Measurements from ENCODE around the gene ADGRF3.

The ADGRF3 gene

DNA sequence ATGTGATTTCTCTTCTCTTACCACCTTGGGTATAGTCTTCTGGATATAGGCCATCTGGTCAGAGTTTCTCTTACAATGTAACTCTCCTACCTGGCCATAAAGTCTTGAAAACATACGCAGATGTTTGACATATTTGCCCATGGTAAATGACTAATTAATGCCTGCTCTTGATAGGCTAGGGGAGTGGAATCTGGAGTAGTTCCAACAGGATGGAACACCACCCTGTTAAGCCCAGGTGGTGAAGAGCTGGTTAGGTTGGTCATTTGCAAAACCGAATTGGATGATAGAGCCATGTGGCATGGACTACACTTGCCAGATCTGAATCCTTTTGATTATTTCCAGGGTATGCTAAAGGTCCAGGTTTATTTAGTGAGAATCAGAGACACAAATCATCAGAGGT lies 65.4 kb downstream of the ADGRF3 start:
- H3K27me3 ChIP-seq (ENCODE audit: insufficient read depth, poor library complexity, severe bottlenecking), result no peaks in the 10 kb centered on the region
- no peak for DNase-seq (ENCODE audit: low read depth in 1 of 2, low spot score in 1 of 2)
- no peak overlapping the region for H3K4me3 ChIP-seq (replicated peaks; ENCODE audit: insufficient read depth, low read length)
- no peak overlapping the region for H3K27ac ChIP-seq (replicated peaks)
- TF ChIP-seq REST (IDR thresholded peaks at IDR 0.05; ENCODE audit: insufficient replicate concordance, low read depth) (no peak), SPI1 (IDR thresholded peaks at IDR 0.05; ENCODE audit: borderline replicate concordance, low read depth) (no peak), POLR2AphosphoS5 (IDR thresholded peaks at IDR 0.05; ENCODE audit: low read depth) (no peak), GABPA (IDR thresholded peaks at IDR 0.05; ENCODE audit: low read depth) (no peak)
- TF ChIP-seq, protein P1, sequence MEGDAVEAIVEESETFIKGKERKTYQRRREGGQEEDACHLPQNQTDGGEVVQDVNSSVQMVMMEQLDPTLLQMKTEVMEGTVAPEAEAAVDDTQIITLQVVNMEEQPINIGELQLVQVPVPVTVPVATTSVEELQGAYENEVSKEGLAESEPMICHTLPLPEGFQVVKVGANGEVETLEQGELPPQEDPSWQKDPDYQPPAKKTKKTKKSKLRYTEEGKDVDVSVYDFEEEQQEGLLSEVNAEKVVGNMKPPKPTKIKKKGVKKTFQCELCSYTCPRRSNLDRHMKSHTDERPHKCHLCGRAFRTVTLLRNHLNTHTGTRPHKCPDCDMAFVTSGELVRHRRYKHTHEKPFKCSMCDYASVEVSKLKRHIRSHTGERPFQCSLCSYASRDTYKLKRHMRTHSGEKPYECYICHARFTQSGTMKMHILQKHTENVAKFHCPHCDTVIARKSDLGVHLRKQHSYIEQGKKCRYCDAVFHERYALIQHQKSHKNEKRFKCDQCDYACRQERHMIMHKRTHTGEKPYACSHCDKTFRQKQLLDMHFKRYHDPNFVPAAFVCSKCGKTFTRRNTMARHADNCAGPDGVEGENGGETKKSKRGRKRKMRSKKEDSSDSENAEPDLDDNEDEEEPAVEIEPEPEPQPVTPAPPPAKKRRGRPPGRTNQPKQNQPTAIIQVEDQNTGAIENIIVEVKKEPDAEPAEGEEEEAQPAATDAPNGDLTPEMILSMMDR (IDR thresholded peaks at IDR 0.05; ENCODE audit: insufficient read depth, low read length), result no peak

DNA sequence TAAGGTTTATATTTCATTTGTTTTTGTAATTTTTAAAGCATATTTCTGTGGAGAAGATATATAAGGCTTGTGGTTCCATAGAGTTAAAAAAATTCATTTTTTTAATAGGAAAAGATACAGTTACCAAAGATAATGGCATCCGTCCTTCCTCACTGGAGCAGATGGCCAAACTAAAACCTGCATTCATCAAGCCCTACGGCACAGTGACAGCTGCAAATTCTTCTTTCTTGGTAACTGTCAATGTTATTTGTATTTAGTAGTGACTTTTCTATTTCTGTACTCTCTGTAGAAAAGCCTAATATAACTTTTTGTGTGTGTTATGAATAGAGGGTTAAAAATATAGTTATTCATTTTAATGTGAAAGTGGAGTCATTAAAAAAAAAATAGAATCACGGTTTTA lies 66.7 kb downstream of the ADGRF3 start:
- Histone ChIP-seq H3K27me3 (ENCODE audit: insufficient read depth, poor library complexity, severe bottlenecking) (no peaks in the 10 kb centered on the region), H3K4me3 (replicated peaks; ENCODE audit: insufficient read depth, low read length) (no peak overlapping the region), H3K27ac (replicated peaks) (no peak overlapping the region)
- DNase-seq (ENCODE audit: low read depth in 1 of 2, low spot score in 1 of 2), result no peak
- no peak for TF ChIP-seq REST (IDR thresholded peaks at IDR 0.05; ENCODE audit: insufficient replicate concordance, low read depth)
- TF ChIP-seq SPI1 (IDR thresholded peaks at IDR 0.05; ENCODE audit: borderline replicate concordance, low read depth), result no peak
- TF ChIP-seq, protein P1 (IDR thresholded peaks at IDR 0.05; ENCODE audit: insufficient read depth, low read length), result no peak
- no peak for TF ChIP-seq GABPA (IDR thresholded peaks at IDR 0.05; ENCODE audit: low read depth)
- TF ChIP-seq POLR2AphosphoS5 (IDR thresholded peaks at IDR 0.05; ENCODE audit: low read depth), result no peak

GRCh38 chr2:26276484-26277227 lies 69.9 kb downstream of the ADGRF3 start:
- Histone ChIP-seq H3K27ac (replicated peaks) (no peak overlapping the region), H3K27me3 (ENCODE audit: insufficient read depth, poor library complexity, severe bottlenecking) (no peaks in the 10 kb centered on the region), H3K4me3 (replicated peaks; ENCODE audit: insufficient read depth, low read length) (no peak overlapping the region)
- no peak for DNase-seq (ENCODE audit: low read depth in 1 of 2, low spot score in 1 of 2)
- TF ChIP-seq REST (IDR thresholded peaks at IDR 0.05; ENCODE audit: insufficient replicate concordance, low read depth) (no peak), GABPA (IDR thresholded peaks at IDR 0.05; ENCODE audit: low read depth) (no peak), SPI1 (IDR thresholded peaks at IDR 0.05; ENCODE audit: borderline replicate concordance, low read depth) (no peak), POLR2AphosphoS5 (IDR thresholded peaks at IDR 0.05; ENCODE audit: low read depth) (no peak)
- TF ChIP-seq, protein P1 (IDR thresholded peaks at IDR 0.05; ENCODE audit: insufficient read depth, low read length), result no peak

Data from HL-60 (cell line).